ENCODE measurements around the gene TNFRSF14. TPM values are rescaled to one million over a fixed set of nuclear protein-coding genes. Genes with fewer than 3 reads are reported as not detected.

TNFRSF14 gene
- total RNA-seq, 1 donor from 2014 or later = 6.5 TPM

DNA sequence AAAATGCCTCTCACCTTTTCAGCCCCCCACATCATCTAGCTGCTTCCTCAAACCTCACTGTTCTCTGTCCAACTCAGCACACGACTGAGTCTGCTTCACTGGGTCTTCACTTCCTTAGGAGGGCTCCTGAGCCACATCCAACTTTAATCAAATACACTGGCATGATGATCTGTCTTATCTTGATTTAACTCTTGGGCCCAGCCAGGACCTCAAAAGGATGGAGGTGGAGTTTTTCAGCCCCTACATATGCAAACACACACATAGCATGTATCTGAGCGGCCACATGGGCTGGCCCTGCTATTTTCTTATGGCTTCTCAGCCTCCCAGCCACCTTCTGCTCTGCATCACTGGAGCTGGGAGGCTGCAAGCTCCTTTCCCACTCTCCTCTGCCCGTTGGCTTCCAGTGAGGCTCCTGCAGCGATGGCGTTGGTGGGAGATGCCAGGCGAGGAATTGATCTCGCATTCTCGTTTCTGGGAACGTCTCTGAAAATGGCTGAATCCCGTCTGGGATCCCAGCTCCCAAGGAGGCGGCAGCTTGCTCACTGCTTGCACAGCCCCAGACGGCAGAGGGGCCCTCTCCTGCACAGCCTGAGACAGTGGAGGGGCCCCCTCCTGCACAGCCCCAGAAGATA lies 28.6 kb downstream of the TNFRSF14 start:
- TF ChIP-seq CTCF (IDR thresholded peaks at IDR 0.05) = no peak
- no peaks in the 10 kb centered on the region for H3K9me3 Mint-ChIP-seq (ENCODE audit: unreplicated experiment)
- peaks cover 15% of the 10 kb centered on the region for H3K4me1 Mint-ChIP-seq (ENCODE audit: unreplicated experiment)
- peak overlapping the region; percentile 85 for H3K4me3 Mint-ChIP-seq (ENCODE audit: unreplicated experiment)
- H3K36me3 Mint-ChIP-seq (ENCODE audit: unreplicated experiment) = peaks cover 1% of the 10 kb centered on the region
- H3K27me3 Mint-ChIP-seq (ENCODE audit: unreplicated experiment) = peaks cover 3% of the 10 kb centered on the region
- DNase-seq (ENCODE audit: extremely low spot score, unreplicated experiment) = no peak
- no peak overlapping the region for H3K27ac Mint-ChIP-seq (ENCODE audit: unreplicated experiment)

DNA sequence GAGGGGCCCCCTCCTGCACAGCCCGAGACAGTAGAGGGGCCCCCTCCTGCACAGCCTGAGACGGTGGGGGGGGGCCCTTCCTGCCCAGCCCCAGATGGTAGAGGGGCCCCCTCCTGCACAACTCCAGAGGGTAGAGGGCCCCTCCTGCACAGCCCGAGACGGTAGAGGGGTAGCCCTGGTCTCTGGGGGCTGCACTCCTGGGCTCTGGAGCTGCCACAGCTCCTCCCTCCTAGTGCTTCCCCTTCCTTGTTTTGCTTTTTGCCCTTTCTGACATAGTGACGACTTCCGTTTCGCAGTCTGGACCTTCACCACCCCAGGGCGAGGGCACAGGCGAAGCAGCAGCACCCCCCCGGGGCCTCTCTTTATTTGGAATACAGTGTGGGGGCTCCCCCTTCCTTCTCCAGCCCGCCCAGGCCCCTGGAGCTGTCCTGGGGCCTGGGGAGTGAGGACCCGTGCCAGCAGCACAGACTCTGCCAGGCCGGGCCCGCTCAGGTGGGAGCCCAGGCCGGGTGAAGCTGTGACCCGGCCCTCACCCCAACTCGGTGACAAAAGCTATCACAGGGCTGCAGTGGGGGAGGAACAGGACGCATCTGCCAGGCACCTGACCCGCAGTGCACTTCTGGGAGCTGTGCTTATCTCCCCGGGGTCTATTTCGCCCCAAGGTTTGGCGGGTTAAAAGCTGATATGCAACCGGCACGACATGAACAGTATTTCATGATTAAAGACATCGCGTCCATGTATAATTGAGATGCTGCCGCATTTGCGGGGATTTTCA lies 29.3 kb downstream of the TNFRSF14 start:
- peaks cover 1% of the 10 kb centered on the region for H3K36me3 Mint-ChIP-seq (ENCODE audit: unreplicated experiment)
- H3K27ac Mint-ChIP-seq (ENCODE audit: unreplicated experiment) = peak overlapping the region; percentile 27
- H3K9me3 Mint-ChIP-seq (ENCODE audit: unreplicated experiment) = no peaks in the 10 kb centered on the region
- TF ChIP-seq CTCF (IDR thresholded peaks at IDR 0.05) = no peak
- no peak for DNase-seq (ENCODE audit: extremely low spot score, unreplicated experiment)
- peaks cover 15% of the 10 kb centered on the region for H3K4me1 Mint-ChIP-seq (ENCODE audit: unreplicated experiment)
- H3K27me3 Mint-ChIP-seq (ENCODE audit: unreplicated experiment) = peaks cover 3% of the 10 kb centered on the region
- H3K4me3 Mint-ChIP-seq (ENCODE audit: unreplicated experiment) = peak overlapping the region; percentile 85

DNA sequence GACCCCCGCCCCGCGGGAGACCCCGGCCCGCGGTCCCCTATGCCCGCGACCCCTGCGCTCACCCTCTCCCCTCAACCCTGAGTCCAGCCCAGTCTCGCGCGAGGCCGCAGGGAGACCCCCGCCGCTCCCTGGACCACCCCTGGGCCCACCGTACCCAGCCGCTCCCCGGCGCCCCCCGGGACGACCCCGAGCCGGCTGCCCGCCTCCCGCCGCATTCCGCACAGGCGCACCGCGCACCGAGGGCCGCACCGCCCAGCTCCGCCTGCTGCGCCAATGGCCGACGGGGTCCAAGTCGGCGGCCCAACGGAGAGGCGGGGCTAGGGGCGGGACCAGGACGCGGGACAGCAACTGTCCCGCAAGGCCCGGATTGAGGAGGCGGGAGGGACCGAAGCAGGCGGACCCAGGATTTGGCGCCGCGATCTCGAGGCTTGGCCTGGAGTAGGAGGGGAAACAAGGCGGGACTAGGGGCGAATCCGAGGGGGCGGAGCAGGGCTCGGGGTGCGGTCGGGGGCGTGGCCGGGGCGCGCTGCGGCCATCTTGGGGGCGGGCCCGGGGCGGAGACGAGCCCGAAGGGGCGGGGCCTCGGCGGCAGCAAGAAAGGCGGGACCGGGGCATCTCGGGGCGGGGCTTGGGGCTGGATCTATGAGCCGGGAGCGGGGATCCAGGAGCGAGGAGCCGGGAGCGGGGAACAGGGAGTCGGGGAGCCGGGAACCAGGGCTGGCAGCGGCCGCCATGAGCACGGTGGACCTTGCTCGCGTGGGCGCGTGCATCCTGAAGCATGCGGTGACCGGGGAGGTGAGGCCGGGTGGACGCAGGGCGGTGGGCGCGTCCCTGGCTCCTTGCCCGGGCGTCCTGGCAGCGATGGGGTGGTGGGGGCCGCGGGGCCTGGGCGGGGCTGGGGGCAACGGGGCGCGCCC lies 30.2 kb downstream of the TNFRSF14 start, which contains the start of gene PRXL2B:
TSS of gene PRXL2B (plus strand) at position 624 of the 917 bp plus-strand sequence. CDS start at position 733, 109 bp downstream.
- Mint-ChIP-seq H3K27ac (ENCODE audit: unreplicated experiment) (peak within 1 kb of the TSS; percentile 89), H3K36me3 (ENCODE audit: unreplicated experiment) (peaks cover 1% of the 10 kb centered on the region), H3K4me3 (ENCODE audit: unreplicated experiment) (peak within 1 kb of the TSS; percentile 85), H3K27me3 (ENCODE audit: unreplicated experiment) (peaks cover 2% of the 10 kb centered on the region), H3K9me3 (ENCODE audit: unreplicated experiment) (no peaks in the 10 kb centered on the region), H3K4me1 (ENCODE audit: unreplicated experiment) (peaks cover 15% of the 10 kb centered on the region)
- no peak for TF ChIP-seq CTCF (IDR thresholded peaks at IDR 0.05)
- peak; percentile 100 for DNase-seq (ENCODE audit: extremely low spot score, unreplicated experiment)

DNA sequence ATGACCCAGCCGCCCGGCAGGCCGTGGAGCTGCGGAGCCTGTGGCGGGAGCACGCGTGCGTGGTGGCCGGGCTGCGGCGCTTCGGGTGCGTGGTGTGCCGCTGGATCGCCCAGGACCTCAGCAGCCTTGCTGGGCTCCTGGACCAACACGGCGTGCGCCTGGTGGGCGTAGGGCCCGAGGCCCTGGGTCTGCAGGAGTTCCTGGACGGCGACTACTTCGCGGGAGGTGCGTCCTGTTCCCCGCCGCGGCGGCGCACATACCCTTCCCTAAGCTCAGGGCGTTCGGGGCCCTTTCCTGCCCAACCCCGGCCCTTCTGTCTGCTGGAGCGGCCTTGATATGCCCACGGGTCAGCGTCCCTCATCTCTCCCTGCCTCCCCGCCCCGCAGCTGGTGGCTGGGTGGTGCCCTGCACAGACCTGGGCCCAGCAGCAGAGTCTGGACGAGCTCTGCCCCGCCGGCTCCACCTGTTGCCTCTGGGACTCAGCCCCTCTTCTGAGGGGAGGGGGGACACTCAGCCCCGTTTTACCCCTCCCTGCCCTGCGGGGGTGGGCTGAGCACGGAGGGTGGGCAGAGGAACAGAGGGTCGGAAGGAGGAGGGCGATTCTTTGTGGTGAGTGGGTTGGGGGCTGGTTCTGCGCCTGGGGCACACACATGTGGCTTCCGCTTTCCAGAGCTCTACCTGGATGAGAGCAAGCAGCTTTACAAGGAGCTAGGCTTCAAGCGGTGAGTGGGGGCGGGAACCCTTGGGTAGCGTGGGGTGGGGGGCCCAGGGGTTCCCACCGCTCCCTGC lies 31.1 kb downstream of the TNFRSF14 start:
- TF ChIP-seq CTCF (IDR thresholded peaks at IDR 0.05) = no peak
- H3K4me1 Mint-ChIP-seq (ENCODE audit: unreplicated experiment) = peaks cover 15% of the 10 kb centered on the region
- no peaks in the 10 kb centered on the region for H3K9me3 Mint-ChIP-seq (ENCODE audit: unreplicated experiment)
- no peak for DNase-seq (ENCODE audit: extremely low spot score, unreplicated experiment)
- H3K4me3 Mint-ChIP-seq (ENCODE audit: unreplicated experiment) = peak overlapping the region; percentile 71
- no peaks in the 10 kb centered on the region for H3K27me3 Mint-ChIP-seq (ENCODE audit: unreplicated experiment)
- H3K27ac Mint-ChIP-seq (ENCODE audit: unreplicated experiment) = no peak overlapping the region
- peaks cover 1% of the 10 kb centered on the region for H3K36me3 Mint-ChIP-seq (ENCODE audit: unreplicated experiment)
